ENCODE results near the gene CDH13. TPM values are rescaled to one million over a fixed set of nuclear protein-coding genes. Genes with fewer than 3 reads are reported as not detected.

The CDH13 gene
- total and polyA plus RNA-seq, 2 experiments from 2014 or later, result 1.2 to 1.5 TPM

DNA sequence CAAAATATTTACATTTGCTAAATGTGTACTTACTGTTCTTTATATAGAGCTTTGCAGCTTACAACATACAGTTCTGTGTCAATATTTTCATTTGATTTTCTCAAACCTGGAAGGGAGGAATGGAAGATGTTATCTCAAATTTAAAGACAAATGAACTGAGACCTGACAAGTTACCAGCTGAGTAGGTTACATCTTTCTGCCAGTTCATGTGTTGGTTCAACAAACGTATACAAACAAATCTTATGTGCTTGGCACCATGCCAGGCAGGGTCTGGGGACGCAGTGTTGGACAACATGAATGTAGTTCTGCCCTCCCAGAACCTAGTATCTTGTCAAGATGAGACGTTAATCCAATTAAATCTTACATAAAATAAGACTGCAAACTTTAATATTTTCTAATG lies 673.6 kb downstream of the CDH13 start:
- H3K4me1 ChIP-seq (ENCODE audit: insufficient read depth), result no peaks in the 10 kb centered on the region
- WGBS (ENCODE audit: low lambda C conversion rate, missing lambda C conversion rate), result 54% methylated on average over 3 of the region's 3 CpGs
- H3K79me2 ChIP-seq, result no peaks in the 10 kb centered on the region
- no peak for DNase-seq (ENCODE audit: low spot score)
- H3K4me3 ChIP-seq, result no peak overlapping the region
- H3K27ac ChIP-seq, result no peak overlapping the region
- TF ChIP-seq EZH2 (IDR thresholded peaks at IDR 0.05; ENCODE audit: borderline replicate concordance), result no peak
- TF ChIP-seq, protein P1, sequence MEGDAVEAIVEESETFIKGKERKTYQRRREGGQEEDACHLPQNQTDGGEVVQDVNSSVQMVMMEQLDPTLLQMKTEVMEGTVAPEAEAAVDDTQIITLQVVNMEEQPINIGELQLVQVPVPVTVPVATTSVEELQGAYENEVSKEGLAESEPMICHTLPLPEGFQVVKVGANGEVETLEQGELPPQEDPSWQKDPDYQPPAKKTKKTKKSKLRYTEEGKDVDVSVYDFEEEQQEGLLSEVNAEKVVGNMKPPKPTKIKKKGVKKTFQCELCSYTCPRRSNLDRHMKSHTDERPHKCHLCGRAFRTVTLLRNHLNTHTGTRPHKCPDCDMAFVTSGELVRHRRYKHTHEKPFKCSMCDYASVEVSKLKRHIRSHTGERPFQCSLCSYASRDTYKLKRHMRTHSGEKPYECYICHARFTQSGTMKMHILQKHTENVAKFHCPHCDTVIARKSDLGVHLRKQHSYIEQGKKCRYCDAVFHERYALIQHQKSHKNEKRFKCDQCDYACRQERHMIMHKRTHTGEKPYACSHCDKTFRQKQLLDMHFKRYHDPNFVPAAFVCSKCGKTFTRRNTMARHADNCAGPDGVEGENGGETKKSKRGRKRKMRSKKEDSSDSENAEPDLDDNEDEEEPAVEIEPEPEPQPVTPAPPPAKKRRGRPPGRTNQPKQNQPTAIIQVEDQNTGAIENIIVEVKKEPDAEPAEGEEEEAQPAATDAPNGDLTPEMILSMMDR (IDR thresholded peaks at IDR 0.05; ENCODE audit: poor library complexity), result no peak
- no peak for TF ChIP-seq EZH2phosphoT487 (IDR thresholded peaks at IDR 0.05; ENCODE audit: low read depth, severe bottlenecking, unreplicated experiment)
- no peaks in the 10 kb centered on the region for H3K36me3 ChIP-seq (replicated peaks; ENCODE audit: insufficient read depth, low read depth)
- H2AFZ ChIP-seq, result no peak overlapping the region
- no peaks in the 10 kb centered on the region for H4K20me1 ChIP-seq (ENCODE audit: insufficient read depth, poor library complexity, severe bottlenecking)
- H3K27me3 ChIP-seq, result peaks cover 7% of the 10 kb centered on the region
- H3K9me2 ChIP-seq (replicated peaks; ENCODE audit: insufficient read depth), result no peaks in the 10 kb centered on the region
- no peak overlapping the region for H3K4me2 ChIP-seq
- no peaks in the 10 kb centered on the region for H3K9me3 ChIP-seq (ENCODE audit: low read depth)

- no peak overlapping the region for H3K4me2 ChIP-seq
- H3K36me3 ChIP-seq (replicated peaks; ENCODE audit: insufficient read depth, low read depth), result no peaks in the 10 kb centered on the region
- DNase-seq (ENCODE audit: low spot score), result no peak
- no peaks in the 10 kb centered on the region for H3K79me2 ChIP-seq
- peaks cover 13% of the 10 kb centered on the region for H3K27me3 ChIP-seq
- H3K9me3 ChIP-seq (ENCODE audit: low read depth), result no peaks in the 10 kb centered on the region
- H2AFZ ChIP-seq, result no peak overlapping the region
- H3K9me2 ChIP-seq (replicated peaks; ENCODE audit: insufficient read depth), result no peaks in the 10 kb centered on the region
- TF ChIP-seq EZH2 (IDR thresholded peaks at IDR 0.05; ENCODE audit: borderline replicate concordance) (no peak), EZH2phosphoT487 (IDR thresholded peaks at IDR 0.05; ENCODE audit: low read depth, severe bottlenecking, unreplicated experiment) (no peak)
- TF ChIP-seq, protein P1 (IDR thresholded peaks at IDR 0.05; ENCODE audit: poor library complexity), result no peak
- no peak overlapping the region for H3K27ac ChIP-seq
- 53% methylated on average over 4 of the region's 4 CpGs for WGBS (ENCODE audit: low lambda C conversion rate, missing lambda C conversion rate)
- H3K4me3 ChIP-seq, result no peak overlapping the region
- no peaks in the 10 kb centered on the region for H4K20me1 ChIP-seq (ENCODE audit: insufficient read depth, poor library complexity, severe bottlenecking)
- no peaks in the 10 kb centered on the region for H3K4me1 ChIP-seq (ENCODE audit: insufficient read depth)
Observed at GRCh38 chr16:83301971-83302370, 675.2 kb downstream of the CDH13 start.

GRCh38 chr16:83302853-83303252 lies 676.1 kb downstream of the CDH13 start:
- H4K20me1 ChIP-seq (ENCODE audit: insufficient read depth, poor library complexity, severe bottlenecking), result no peaks in the 10 kb centered on the region
- H3K9me2 ChIP-seq (replicated peaks; ENCODE audit: insufficient read depth), result no peaks in the 10 kb centered on the region
- H3K4me3 ChIP-seq, result no peak overlapping the region
- no peaks in the 10 kb centered on the region for H3K4me1 ChIP-seq (ENCODE audit: insufficient read depth)
- no peak overlapping the region for H3K27ac ChIP-seq
- no peak overlapping the region for H3K4me2 ChIP-seq
- H3K36me3 ChIP-seq (replicated peaks; ENCODE audit: insufficient read depth, low read depth), result no peaks in the 10 kb centered on the region
- TF ChIP-seq EZH2 (IDR thresholded peaks at IDR 0.05; ENCODE audit: borderline replicate concordance), result no peak
- TF ChIP-seq EZH2phosphoT487 (IDR thresholded peaks at IDR 0.05; ENCODE audit: low read depth, severe bottlenecking, unreplicated experiment), result no peak
- TF ChIP-seq, protein P1 (IDR thresholded peaks at IDR 0.05; ENCODE audit: poor library complexity), result no peak
- H3K79me2 ChIP-seq, result no peaks in the 10 kb centered on the region
- 98% methylated on average over 2 of the region's 2 CpGs for whole genome bisulfite sequencing (ENCODE audit: low lambda C conversion rate, missing lambda C conversion rate)
- DNase-seq (ENCODE audit: low spot score), result no peak
- no peaks in the 10 kb centered on the region for H3K9me3 ChIP-seq (ENCODE audit: low read depth)
- H3K27me3 ChIP-seq, result peaks cover 13% of the 10 kb centered on the region
- no peak overlapping the region for H2AFZ ChIP-seq

DNA sequence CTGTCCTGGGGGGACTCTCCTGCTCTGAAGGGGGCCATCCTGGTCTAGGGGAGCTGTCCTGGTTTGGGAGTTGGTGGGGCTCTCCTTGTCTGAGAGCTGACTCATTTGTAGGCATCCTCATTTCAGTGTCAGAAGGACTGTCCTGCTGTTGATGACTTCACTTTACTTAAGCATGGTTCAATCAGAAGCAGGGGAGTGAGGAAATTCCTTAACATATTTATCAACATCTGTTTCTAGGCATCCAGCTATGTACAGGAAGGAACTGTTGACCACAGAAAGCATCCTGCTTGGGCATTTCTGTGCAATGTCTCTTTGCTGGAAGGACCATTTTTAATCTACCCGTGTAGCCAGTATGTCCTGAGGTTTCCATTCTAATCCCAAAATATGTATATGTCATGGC lies 678.3 kb downstream of the CDH13 start:
- DNase-seq (ENCODE audit: low spot score), result no peak
- H3K79me2 ChIP-seq, result no peaks in the 10 kb centered on the region
- WGBS (ENCODE audit: low lambda C conversion rate, missing lambda C conversion rate), result 67% methylated on average over 1 of the region's 1 CpG
- no peaks in the 10 kb centered on the region for H3K9me2 ChIP-seq (replicated peaks; ENCODE audit: insufficient read depth)
- H3K4me2 ChIP-seq, result no peak overlapping the region
- H3K9me3 ChIP-seq (ENCODE audit: low read depth), result no peaks in the 10 kb centered on the region
- H3K4me3 ChIP-seq, result no peak overlapping the region
- H2AFZ ChIP-seq, result no peak overlapping the region
- no peaks in the 10 kb centered on the region for H3K4me1 ChIP-seq (ENCODE audit: insufficient read depth)
- TF ChIP-seq EZH2 (IDR thresholded peaks at IDR 0.05; ENCODE audit: borderline replicate concordance), result no peak
- TF ChIP-seq, protein P1 (IDR thresholded peaks at IDR 0.05; ENCODE audit: poor library complexity), result no peak
- no peak for TF ChIP-seq EZH2phosphoT487 (IDR thresholded peaks at IDR 0.05; ENCODE audit: low read depth, severe bottlenecking, unreplicated experiment)
- no peaks in the 10 kb centered on the region for H4K20me1 ChIP-seq (ENCODE audit: insufficient read depth, poor library complexity, severe bottlenecking)
- peaks cover 13% of the 10 kb centered on the region for H3K27me3 ChIP-seq
- no peaks in the 10 kb centered on the region for H3K36me3 ChIP-seq (replicated peaks; ENCODE audit: insufficient read depth, low read depth)
- H3K27ac ChIP-seq, result no peak overlapping the region

All from hepatocyte (in vitro differentiated cells).